Measurements from ENCODE around the gene TBC1D13. TPM values are rescaled to one million over a fixed set of nuclear protein-coding genes. Genes with fewer than 3 reads are reported as not detected.
A peak's percentile ranks its signal among the peaks of the same experiment; 100 is the strongest.

The TBC1D13 gene
- total RNA-seq (29.1 and 31.8 TPM in 2 replicates), polyA plus RNA-seq (25.3 and 28.8 TPM in 2 replicates), polyA minus RNA-seq (17.3 and 18.1 TPM in 2 replicates)
- 10.8 TPM for total RNA-seq (2013)

GRCh38 chr9:128786681-128787601 lies at the start of gene TBC1D13:
TSS of gene TBC1D13 (plus strand) at chr9:128787253. CDS start at chr9:128787354, 101 bp downstream.
- TF ChIP-seq CTCF (IDR thresholded peaks at IDR 0.05) (no peak), EZH2 (IDR thresholded peaks at IDR 0.05; ENCODE audit: borderline replicate concordance, insufficient read depth, low read depth, low read length, poor library complexity, severe bottlenecking) (no peak)
- Histone ChIP-seq H3K27me3 (replicated peaks in 1 of 4; ENCODE audit: control extremely low read depth in 1 of 4, control insufficient read depth in 3 of 4, insufficient read depth in 4 of 4, low read length in 3 of 4) (no peaks in the 10 kb centered on the region), H3K4me1 (ENCODE audit: control insufficient read depth in 2 of 2, insufficient read depth in 2 of 2, low read length in 2 of 2) (peaks cover 18 to 21% of the 10 kb centered on the region in 2 donors), H3K79me2 (ENCODE audit: control insufficient read depth, insufficient read depth, low read length) (peaks cover 33% of the 10 kb centered on the region), H3K9me3 (ENCODE audit: control extremely low read depth in 1 of 3, control insufficient read depth in 2 of 3, insufficient read depth in 1 of 3, low read length in 2 of 3) (peaks cover under 1 to 7% (median 1%) of the 10 kb centered on the region in 3 donors), H4K20me1 (ENCODE audit: control insufficient read depth, insufficient read depth, low read length, poor library complexity, severe bottlenecking) (peaks cover 5% of the 10 kb centered on the region), H3K36me3 (replicated peaks in 1 of 2; ENCODE audit: control extremely low read depth in 1 of 2, control insufficient read depth in 1 of 2, extremely low read depth in 1 of 2, insufficient read depth in 2 of 2, low read length in 1 of 2) (peaks cover 0 to 21% of the 10 kb centered on the region in 2 experiments), H3K9ac (ENCODE audit: low read length) (peak within 1 kb of the TSS; percentile 85), H3K4me3 (ENCODE audit: control extremely low read depth in 1 of 5, extremely low read depth in 1 of 5, insufficient read depth in 1 of 5, low read depth in 2 of 5, low read length in 4 of 5) (peak within 1 kb of the TSS; percentile 71 to 94 (median 91)), H3K27ac (ENCODE audit: low read length in 2 of 2) (peak within 1 kb of the TSS; percentile 73 to 86), H2AFZ (ENCODE audit: insufficient read depth, low read depth, low read length, poor library complexity, severe bottlenecking) (peak within 1 kb of the TSS; percentile 95), H3K4me2 (replicated peaks; ENCODE audit: low read depth, low read length, poor library complexity, severe bottlenecking) (peak within 1 kb of the TSS; percentile 90)
- intact Hi-C loops (cut with micrococcal nuclease) = loop anchor here (1.0 to 2.0 kb wide), 8 partner anchors 15 to 416 kb away; partner anchors contain the start of genes ENDOG, GLE1, LRRC8A and SET
- POLR2A ChIA-PET = interaction anchor here (0.6 to 0.7 kb wide), 4 partner anchors 31 to 353 kb away, joined by 3 to 4 read pairs (median 3); partner anchors contain the start of gene ENDOG
- DNase-seq = peak; percentile 96
- Mint-ChIP-seq H3K4me1 (peaks cover 24% of the 10 kb centered on the region), H3K27me3 (no peaks in the 10 kb centered on the region), H3K4me3 (peak within 1 kb of the TSS; percentile 91), H3K27ac (peak within 1 kb of the TSS; percentile 85), H3K9me3 (ENCODE audit: insufficient read depth) (no peaks in the 10 kb centered on the region)
- CTCF ChIA-PET = interaction anchor here (0.5 to 0.7 kb wide), 2 partner anchors 9 to 60 kb away, joined by 4 read pairs; no protein-coding TSS in a partner anchor
- 8% methylated on average over 63 of the region's 64 CpGs for WGBS (ENCODE audit: insufficient coverage)
- peak; percentile 96 for ATAC-seq (ENCODE audit: low read depth)

All from B cell (primary cell).